NCI-H774 (cell line): ENCODE measurements around the gene BLACAT1.

Experiments
- DNase-seq: peaks from one replicate; lab custom pipeline; 2025; lab: John Stamatoyannopoulos, UW

The BLACAT1 gene

DNA sequence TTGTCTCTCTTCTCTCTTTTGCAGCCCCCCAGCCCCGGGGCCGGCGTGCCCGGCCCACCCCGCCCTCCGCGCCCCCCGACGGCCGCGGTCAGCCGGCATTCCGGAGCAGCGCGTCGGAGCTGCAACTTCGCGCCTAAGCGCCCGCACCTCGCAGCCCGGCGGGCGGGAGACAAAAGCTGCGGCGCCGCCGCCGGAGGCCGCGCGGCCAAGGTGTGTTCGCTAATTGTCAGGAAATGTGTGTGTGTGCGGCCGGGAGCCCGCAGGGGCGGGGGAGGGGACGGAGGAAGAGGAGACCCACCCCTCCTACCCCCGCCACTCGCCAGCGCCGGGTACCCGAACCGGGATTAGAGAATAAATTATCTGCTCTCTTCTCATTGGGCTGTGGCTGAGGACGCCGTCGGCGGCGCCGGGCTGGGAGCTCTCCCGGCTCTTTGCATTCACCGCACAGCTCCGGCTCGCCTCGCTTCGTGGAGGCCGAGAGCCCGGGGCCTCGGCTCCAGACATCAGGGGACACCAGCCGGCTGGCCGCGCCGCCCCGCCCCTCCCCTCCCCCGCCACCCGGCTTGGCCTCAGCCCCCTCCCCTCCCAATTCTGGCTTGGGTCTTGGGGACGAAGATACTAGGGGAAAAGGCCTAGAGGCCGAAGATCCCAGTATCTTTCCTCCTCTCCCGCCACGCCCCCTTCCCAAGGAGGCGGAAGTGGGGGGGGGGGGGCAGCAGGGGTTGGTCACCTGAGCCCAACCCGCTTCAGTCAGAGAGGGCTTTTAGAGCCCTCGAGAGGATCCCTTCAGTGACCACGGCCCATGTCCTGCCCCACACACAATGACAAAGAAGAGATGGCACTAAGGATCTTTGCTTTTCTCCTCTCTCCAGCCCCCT lies 1.3 kb upstream of the BLACAT1 start:
- DNase-seq = peak; percentile 56

DNA sequence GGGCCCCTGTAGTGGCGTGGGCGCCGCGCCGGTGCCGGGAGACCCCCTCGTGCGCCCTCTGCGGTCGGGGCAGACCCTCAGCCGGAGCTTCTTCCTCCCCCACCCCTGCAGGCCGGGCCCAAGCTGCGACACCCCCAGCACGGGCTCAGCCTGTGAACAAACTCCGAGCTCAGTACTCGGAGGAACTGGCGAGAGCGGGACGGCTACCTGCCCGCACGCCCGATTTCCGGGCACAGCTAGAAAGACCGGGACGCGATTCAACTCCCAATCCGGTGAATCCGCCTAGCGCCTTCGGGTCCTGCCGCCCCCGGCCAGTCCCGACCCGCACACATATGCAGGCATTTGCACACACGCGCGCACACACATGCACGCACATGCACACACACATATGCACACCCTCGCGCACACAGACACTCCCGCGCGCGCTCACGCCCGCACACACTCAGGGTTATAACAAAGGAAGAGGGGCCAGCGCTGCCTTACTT lies 580 bp upstream of the BLACAT1 start:
- DNase-seq = peak; percentile 31

DNA sequence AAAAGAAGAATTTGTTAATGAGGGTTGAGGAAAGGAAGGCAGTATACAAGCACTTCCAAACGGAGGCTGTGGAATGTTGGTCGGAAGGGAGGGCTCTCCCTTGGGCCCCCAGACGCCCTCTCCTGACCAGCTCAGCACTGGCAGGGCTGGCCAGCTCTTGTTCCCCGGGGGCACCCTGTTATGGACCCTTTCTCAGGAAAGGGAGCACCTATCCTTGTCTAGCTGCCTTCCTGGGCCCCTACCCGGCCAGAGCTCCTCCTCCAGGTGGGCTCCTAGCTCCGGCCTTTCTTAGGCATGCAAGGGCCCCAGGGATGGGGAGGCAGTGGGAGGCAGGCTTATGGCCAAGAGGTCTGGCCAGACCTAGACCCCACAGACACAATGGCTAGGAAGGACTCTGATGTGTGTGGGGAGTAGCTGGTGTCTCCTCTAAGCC lies 926 bp downstream of the BLACAT1 start:
- DNase-seq = no peak

DNA sequence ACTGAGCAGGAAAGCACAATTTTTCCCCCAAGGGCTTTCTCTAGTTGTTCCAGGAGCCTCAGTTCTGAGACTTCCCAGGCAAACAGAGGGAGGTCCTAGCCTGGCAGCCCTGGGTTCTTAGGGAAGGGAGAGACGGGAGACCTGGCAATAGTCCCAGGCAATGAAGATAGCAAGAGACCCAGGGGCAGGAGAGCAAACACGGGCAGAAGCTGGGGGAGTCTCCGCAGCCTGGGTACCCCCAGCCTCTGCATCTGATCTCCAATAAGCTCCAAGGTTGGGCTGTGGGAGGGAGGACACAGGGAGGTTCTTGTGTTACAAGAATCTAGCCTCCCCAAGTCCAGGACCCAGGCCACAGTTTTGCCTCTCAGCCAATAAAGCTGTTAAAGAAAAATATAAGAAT lies 2.4 kb downstream of the BLACAT1 start:
- no peak for DNase-seq

DNA sequence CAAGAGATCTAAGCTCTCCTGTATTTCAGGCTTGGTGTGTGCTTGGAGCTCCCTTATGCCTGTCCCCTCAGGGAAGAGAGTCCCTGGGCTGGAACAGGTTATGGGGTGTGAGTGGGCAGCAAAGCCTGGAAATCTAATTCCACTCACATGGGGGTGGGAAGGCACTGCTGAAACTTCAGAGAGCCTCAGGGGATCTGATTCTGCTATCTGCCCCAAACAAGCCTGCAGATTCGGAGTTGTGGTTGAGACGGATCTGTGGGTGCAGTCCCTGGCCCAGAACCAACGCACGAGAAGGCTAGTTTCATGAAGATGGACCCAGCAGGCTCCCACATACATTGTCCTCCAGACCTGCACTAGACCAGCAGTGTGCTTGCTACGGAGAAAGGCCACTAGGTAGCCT lies 2.9 kb downstream of the BLACAT1 start:
- DNase-seq = no peak

DNA sequence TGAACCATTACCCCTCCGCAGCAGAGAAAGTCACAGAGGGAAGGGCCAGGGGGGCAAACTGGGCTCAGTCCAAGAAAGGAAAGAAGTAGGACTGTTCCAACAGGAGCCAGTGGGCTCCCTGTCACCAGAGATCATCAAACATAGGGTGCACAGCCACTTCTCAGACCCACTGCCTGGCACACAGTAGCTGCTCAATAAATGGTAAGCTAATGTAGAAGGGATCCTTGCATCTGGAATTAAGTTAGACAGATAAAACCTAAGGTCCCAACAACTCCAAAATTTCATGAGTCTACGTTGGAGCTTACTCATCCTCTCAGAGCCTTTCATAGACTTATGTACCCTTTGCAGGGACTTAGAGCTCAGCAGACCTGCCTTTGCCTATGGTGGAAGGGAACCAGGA lies 3.5 kb downstream of the BLACAT1 start:
- DNase-seq = no peak

DNA sequence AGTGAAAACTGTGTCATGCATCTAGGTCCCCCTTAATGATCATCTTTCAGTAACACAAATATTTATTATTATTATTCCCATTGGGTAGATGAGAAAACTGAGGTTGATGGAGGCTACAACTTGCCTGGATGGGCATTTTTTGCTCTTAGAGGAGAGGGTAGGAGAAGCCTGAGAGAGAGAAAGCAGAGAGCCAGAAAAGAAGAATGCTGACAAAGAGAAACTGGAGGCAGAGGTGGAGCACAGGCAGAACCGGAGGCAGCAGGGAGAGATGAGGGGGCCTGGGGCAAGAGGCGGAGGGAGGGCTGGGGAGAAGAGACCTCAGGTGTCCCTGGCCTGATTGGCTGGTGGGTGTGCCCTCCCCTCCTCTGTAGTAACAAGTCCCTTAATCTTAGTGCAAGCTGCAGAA lies 4.1 kb downstream of the BLACAT1 start:
- DNase-seq = no peak

DNA sequence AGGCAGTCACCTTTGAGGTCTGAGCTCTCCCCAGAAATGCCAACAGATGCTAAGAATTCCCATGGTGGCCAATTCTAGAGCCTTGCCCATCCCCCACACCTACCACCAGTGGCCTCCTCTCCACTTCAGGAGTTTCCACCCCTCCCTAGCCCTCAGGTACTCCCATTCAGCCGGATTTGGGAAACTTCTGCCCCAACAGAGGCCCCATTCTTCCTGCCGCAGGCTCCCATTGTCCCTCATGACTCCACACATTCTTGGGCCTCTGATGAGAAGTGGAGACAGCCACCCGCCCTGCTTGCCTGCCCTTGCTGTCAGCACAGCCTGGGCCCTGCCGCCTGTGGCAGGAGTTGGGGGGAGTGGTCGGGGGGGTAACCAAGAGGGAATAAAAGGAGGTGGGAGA lies 4.6 kb downstream of the BLACAT1 start:
- DNase-seq = no peak

DNA sequence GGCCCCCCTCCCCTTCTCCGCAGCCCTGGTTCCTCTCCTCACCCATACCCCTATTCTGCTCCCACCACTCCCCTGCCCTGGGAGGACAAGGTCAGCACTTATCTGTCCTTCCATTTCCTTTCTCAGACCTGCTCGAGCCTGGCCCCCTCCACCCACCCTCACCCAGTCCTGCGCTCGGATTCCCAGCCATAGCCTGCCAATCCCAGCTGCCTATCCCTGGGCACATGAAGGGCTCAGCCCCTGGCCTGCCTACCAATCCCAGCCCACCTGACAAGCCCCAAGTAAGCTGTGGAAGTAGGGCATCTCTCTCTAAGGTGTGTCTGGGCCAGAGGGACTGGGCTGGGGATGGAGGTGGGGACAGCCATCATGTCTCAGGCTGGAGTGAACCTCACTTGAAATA lies 5.4 kb downstream of the BLACAT1 start:
- DNase-seq = no peak

DNA sequence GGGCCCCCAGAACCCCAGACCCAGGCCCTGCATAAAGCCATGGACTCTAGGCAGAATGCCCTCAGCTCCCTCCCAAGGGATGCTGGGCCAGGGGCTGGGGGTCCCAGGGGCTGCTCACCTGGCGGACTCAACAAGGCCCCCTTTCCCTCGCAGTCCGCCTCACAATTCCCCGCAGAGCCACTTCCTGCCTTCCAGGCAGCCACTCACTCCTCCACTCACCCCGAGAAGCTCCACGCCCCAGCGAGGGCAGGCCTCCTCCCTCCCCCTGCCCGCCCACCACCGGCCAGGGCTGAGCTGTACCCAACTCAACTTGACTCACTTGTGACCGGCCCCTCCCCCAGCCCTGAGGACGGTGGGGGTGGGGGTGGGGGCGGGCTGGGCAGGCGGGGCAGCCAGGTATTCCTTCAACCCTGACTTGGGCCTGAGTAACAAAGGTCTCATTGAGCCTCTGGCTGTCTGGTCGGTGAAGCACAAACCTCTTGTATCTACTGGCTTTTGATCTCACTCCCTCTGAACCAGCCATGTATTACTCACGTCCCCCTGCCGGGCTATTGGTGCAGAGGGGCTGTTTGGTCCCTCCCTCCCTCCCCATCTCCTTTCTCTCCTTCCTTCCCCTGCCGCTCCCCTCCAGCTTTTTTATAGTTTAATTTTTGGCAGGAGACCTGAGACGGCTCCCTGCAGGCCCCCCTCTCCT lies 5.9 kb downstream of the BLACAT1 start:
- no peak for DNase-seq

DNA sequence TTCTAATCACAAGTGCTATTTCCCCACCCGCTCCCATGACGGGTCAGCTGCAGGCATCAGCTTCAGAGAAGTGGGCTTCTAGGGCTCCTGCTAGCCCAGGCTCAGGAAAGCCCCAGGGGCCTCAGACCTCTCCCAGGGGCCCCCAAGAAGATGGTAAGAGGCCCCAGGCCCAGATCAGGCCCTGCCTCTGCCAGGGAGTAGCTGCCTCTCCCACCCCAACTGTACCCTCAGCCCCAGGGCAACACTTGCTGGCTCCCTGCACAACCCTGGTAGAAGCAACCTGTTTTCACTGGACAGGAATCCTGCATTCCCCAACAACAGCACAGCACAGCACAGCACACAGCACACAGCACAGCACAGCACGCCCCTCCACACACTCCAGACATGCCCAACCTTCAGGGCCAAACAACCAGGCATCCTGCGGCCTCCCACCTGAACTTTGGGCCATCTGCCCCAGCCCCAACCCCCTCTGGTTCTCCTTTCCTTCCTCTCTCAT lies 6.5 kb downstream of the BLACAT1 start:
- no peak for DNase-seq

DNA sequence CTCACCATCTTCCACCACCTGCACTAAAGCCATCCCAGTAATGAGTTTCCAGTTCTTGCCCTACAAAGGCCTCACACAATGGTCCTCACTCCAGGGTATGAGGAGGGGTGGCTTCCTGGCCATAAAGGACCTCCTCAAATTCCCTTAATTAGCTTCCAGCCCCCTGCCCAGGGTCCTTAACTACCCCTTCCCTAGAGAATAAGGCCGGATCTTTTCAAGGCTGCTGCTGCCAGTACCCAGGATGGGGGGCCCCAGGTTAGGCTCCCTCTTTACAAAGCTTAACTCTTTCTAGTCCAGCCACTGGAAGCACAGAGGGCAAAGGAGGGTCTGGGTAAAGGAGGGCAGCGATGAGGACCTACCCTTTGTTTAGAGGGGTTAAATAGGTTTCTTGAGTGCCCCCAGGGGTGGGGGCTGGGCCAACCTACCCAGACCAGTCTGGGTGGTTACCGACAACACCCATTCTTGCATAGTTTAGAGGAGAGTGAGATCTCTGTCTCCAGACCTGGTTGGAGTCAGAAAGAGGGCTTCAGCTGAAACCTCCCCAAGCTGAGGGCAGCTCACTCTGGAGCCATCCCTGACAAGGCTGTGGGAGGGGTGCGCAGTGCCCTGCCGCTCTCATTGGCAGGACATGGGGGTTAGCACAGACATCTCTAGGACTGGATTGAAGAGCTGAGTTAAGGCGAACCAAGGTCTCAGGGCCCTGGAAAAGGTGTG lies 7.1 kb downstream of the BLACAT1 start:
- DNase-seq = no peak

DNA sequence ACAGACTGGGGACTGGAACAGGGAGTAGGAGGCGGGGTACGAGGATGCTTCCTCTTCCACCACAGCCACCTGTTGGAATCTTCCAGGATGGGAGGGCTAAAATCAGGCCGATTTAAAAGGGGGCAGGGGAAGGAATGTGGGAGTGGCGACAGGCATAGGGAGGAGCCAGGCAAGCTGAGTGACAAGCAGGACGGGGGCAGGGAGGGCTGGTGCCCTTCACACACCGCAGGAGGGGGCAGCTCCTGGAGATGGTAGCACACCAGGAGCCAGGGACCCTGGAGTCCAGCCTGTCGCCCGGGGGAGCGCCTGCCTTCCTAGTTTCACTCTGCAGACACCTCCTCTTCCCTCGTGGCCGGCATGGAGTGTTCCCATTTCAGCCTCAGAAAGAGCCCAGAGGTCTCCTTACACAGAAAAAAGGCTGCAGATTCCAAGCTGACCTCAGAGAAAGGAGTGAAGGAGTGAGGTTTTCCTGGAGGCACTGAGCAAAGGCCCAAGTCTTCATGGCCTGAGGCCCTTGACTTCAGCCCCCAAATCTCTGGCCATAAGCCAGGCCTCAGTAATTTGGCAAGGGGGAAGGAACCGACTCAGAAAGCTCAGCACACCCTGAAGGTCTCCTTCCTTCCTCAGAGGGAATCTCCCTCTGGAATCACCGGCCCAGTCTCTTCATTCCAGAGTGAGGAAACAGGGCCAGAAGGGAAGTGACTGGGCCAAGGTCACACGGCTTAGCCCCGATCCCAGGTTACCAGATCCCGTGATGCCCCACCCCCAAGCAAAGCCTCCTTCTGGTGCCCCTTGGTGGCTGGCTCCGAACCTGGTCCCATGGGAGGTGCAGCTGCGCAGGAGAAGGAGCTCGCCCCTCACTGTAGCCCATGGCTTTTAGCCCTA lies 8.1 kb downstream of the BLACAT1 start:
- DNase-seq = no peak

DNA sequence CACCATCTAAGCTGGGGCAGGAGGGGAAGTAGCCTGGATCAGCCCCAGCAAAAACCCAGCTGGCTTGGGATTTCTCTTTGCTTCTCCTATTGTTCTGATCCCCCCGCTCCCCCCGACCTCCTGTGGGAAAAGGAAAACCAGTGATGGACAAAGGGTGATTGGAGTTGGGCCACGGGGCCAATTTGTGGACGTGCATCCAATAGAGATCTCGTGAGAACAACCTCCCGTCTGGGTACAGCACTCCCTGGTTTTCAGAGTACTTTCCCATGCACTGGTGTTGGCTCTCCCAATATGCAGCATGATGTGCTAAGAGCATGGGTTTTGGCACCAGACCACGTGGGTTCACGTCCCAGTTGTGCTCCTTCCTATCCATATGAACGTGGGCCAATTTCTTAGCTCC lies 9.0 kb downstream of the BLACAT1 start:
- no peak for DNase-seq

DNA sequence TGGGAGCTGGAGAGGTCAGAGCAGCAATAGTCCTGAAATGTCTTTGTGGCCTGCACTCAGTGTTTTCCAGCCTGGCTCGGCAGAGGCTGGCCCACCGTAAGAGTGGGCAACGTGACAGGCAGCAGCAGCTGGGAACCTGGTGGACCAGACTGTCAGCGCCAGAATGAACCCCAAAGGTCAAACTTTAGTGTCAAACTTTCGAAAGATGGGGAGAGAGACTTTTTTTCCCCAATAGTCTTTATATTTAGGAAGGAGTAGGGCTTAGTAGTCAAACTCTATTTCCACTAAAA lies 10.3 kb downstream of the BLACAT1 start:
- DNase-seq = no peak

DNA sequence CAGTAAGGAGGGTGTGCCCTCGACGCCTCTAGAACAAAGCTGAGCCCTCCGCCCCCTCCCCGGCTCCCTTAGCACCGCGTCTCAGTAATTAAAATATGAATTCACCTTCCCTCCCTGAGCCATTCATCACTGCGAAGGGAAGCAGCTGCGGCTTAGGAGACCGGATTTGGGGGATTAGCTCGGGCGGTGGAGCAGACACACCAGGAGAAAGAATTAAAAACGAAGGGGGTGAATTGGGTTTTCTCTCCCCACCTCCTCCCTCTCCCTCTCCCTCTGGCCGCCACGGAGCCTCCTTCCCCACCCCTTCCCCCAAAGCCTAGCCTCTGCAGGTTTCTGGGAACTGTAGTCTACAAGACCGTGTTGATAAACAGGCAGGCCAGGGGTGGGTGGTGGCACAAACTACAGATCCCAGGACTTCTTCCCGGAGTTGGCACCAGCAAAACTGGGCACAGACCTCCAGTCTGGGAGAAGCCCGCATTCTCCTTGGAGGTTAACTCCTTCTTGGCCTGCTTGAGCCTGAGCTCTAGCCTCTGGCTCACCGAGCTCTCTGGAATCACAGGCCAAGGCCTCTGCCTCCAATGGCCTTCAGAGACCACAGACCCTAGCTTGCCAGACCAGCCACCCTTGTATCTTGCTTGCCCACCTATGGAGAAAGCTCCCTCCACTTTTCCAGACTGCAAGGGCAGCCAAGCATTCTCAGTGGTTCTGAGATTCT lies 10.8 kb downstream of the BLACAT1 start:
- DNase-seq = no peak

DNA sequence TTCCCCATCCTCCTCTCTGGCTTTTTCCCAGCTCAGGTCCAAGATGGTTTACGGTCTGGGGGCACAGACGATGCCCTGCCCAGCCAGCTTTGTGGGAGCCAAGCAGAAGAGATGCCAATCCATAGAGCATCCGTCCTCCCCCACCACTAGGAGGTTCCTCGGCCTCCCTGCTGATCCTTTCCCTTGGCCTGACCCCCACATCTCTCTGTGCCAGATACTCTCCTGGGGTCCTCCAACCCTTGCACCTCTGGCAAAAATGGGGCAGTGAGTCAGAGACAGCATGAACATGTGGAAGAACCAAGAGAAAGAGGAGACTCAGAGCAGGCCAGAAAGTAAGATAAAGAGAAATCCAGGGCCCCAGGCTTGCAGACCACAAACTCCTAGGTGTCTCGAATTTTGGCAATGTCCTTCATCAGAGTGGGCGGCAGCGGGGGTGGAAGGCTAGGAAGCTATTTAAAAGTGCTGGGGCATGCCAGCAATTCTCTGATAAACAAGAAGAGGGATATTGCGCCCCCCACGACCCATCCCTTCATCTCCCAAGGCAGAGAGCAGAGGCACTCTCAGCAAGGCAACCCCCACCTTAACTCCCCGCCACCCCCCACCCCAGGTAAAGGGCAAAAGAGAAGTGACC lies 11.4 kb downstream of the BLACAT1 start:
- no peak for DNase-seq

DNA sequence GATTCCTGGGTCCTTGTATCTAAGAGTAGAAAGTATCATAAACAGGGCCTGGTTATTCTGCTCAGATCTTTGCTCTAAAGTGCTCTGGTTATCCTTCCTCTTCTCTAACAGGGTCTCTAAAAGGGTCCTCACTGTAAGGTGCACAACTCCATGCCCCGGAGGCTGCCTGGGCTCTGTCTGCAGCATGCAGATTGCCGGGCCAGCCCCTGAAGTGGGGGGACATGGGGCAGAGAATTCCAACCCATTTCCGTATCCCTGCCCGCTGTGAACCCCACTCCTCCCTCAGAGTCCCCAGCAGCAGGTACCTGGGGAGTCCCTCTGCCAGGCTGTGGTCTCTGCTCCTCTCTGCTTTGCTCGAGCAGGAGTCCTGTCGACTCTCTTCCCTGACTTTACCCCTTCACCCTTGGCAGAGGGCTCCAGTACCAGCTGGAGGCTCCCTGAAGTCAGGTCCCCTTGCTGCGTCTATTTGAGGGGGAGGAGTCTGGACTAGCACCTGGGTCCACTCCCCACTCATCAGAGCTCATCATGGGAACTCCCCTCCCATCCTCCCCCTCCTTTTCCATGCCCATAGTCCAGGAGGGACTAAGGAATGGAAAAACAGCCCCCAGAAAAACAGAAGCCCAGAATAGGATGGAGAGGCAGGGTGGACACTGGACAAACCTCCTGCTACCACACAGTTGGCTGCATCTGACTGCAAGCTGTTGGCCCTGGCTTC lies 12.1 kb downstream of the BLACAT1 start:
- no peak for DNase-seq

DNA sequence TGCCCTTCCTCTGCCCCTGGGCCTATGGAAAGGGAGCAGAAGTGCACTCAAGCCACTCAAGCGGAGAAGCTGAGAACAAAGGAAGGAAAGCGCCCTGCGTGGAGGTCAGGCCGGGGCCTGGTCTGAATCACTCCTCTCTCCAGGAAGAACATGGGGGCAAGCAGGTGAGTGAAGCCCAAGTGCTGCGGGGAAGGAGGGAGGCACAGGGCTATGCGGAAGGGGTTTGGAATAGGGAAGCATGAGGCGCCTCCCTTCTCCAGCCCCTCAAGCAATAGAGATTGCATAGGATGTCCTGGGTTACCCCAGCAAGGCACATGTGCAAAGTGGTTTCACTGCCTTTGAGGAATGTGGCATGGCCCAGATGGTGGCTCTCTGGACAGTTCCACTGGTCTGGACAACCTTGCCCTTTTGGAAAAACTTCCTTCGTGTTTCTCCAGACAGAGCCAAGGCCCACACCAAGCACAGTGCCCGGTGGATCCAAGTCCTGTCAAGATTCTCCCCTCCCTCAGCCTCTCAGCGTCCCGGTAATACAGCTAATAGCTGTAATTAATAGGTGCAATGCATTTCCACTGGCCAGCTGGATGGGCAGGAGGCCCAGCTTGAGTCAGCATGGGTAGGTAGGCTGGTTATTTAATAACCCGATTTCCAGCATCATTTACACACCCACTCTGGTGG lies 13.7 kb downstream of the BLACAT1 start:
- DNase-seq = no peak

DNA sequence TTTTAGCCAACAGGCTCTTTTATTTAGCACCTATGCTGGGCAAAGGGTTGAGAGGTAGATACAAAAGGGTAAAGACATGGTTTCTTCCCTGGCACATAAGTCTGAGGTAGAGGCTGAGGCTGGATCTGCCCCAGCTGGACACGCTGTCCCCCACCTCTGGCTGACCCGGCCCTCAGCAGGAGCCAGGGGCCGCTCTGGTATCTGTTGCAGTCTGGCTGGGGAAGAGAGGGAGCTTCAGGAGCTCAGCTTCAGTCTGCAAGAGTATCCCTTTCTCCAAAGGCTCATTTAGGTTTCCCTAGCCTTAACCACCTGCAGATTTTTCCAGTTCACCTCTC lies 14.2 kb downstream of the BLACAT1 start:
- DNase-seq = no peak
